GM23338 (cell line): ENCODE measurements around the gene TAF4. TPM values are rescaled to one million over a fixed set of nuclear protein-coding genes. Genes with fewer than 3 reads are reported as not detected.

Experiments used
- ATAC-seq: fragments of 200-7000 bp; cut with Tn5 transposase; 3 replicates; pipeline ENCODE4 v1.9.1; 2020
- DNase-seq: peaks from one replicate; pipeline ENCODE4 v3.0.0-alpha.2; 2015; ENCODE audit warnings: low spot score
- H2AFZ ChIP-seq: fragments of 200-600 bp; sonication (generic); 2 replicates; pipeline ENCODE4 v1.8.0; 2016; ENCODE audit warnings: antibody characterized with exemption, mild to moderate bottlenecking, moderate library complexity
- H3F3A ChIP-seq: fragments of 200-600 bp; sonication (generic); replicated peaks from 2 replicates; pipeline ENCODE4 v1.8.0; 2017; ENCODE audit warnings: antibody characterized with exemption, mixed run types, low read depth
- H3K27ac ChIP-seq: fragments of 200-600 bp; sonication (generic); 2 replicates; pipeline ENCODE4 v1.6.1; 2016; ENCODE audit warnings: low read depth
- H3K27me3 ChIP-seq: fragments of 200-600 bp; sonication (generic); 2 replicates; pipeline ENCODE4 v1.8.0; 2016; ENCODE audit warnings: mild to moderate bottlenecking, mixed run types, moderate library complexity; ENCODE audit not compliant: insufficient read depth
- H3K36me3 ChIP-seq: fragments of 200-600 bp; sonication (generic); 2 replicates; pipeline ENCODE4 v1.8.0; 2016; ENCODE audit warnings: mild to moderate bottlenecking; ENCODE audit not compliant: insufficient read depth
- H3K4me1 ChIP-seq: fragments of 200-600 bp; sonication (generic); 2 replicates; pipeline ENCODE4 v1.8.0; 2016; ENCODE audit warnings: mild to moderate bottlenecking, moderate library complexity; ENCODE audit not compliant: insufficient read depth
- H3K4me2 ChIP-seq: fragments of 200-600 bp; sonication (generic); 2 replicates; pipeline ENCODE4 v1.7.1; 2017; ENCODE audit warnings: mixed run types
- H3K4me3 ChIP-seq: fragments of 200-600 bp; sonication (generic); 2 replicates; pipeline ENCODE4 v1.6.1; 2016; ENCODE audit warnings: mixed run types
- H3K79me2 ChIP-seq: fragments of 200-600 bp; sonication (generic); replicated peaks from 2 replicates; pipeline ENCODE4 v1.8.0; 2017; ENCODE audit warnings: mild to moderate bottlenecking; ENCODE audit not compliant: insufficient read depth
- H3K9me2 ChIP-seq: fragments of 200-600 bp; sonication (generic); 2 replicates; pipeline ENCODE4 v1.8.0; 2017; ENCODE audit not compliant: insufficient read depth
- H4K20me1 ChIP-seq: fragments of 200-600 bp; sonication (generic); replicated peaks from 2 replicates; pipeline ENCODE4 v1.8.0; 2017; ENCODE audit warnings: mild to moderate bottlenecking; ENCODE audit not compliant: insufficient read depth
- H3K27ac Mint-ChIP-seq: 2 replicates; pipeline ENCODE4 v1.8.0; 2020; ENCODE audit warnings: inconsistent platforms, mild to moderate bottlenecking, moderate library complexity, mixed read lengths
- H3K27me3 Mint-ChIP-seq: 3 replicates; pipeline ENCODE4 v1.8.0; 2022; ENCODE audit warnings: low read depth, mild to moderate bottlenecking, moderate library complexity, mixed read lengths, inconsistent platforms; ENCODE audit not compliant: insufficient read depth, poor library complexity
- H3K36me3 Mint-ChIP-seq: 3 replicates; pipeline ENCODE4 v1.8.0; 2021; ENCODE audit warnings: low read depth, mild to moderate bottlenecking, inconsistent platforms, moderate library complexity, mixed read lengths
- H3K4me1 Mint-ChIP-seq: 3 replicates; pipeline ENCODE4 v1.8.0; 2020; ENCODE audit warnings: mild to moderate bottlenecking, inconsistent platforms, mixed read lengths
- H3K4me3 Mint-ChIP-seq: 3 replicates; pipeline ENCODE4 v1.8.0; 2021; ENCODE audit warnings: moderate library complexity, mild to moderate bottlenecking, inconsistent platforms, mixed read lengths
- H3K9me3 Mint-ChIP-seq: 3 replicates; pipeline ENCODE4 v1.8.0; 2020; ENCODE audit warnings: moderate library complexity, mild to moderate bottlenecking, inconsistent platforms, mixed read lengths
- CREB1 ChIP-seq: fragments of 250-450 bp; sonication (Bioruptor Pico); IDR thresholded peaks from 2 replicates; pipeline ENCODE4 v1.5.0; 2020; ENCODE audit warnings: low read depth, mild to moderate bottlenecking, moderate library complexity
- EZH2 ChIP-seq: fragments of 200-600 bp; sonication (generic); IDR thresholded peaks from one replicate; pipeline ENCODE4 v1.8.0; 2017; ENCODE audit warnings: antibody characterized with exemption, mild to moderate bottlenecking, low read depth; ENCODE audit not compliant: unreplicated experiment
- EZH2phosphoT487 ChIP-seq: fragments of 200-600 bp; sonication (generic); IDR thresholded peaks from one replicate; pipeline ENCODE4 v1.8.1; 2018; ENCODE audit warnings: antibody characterized with exemption; ENCODE audit not compliant: unreplicated experiment
- JUNB ChIP-seq: IDR thresholded peaks from one replicate; pipeline ENCODE4 v1.6.1; 2016; ENCODE audit warnings: antibody characterized with exemption; ENCODE audit not compliant: unreplicated experiment
- NANOG ChIP-seq: IDR thresholded peaks from 2 replicates; pipeline ENCODE4 v1.6.1; 2016; ENCODE audit warnings: antibody characterized with exemption, borderline replicate concordance
- POLR2AphosphoS5 ChIP-seq: IDR thresholded peaks from 2 replicates; pipeline ENCODE4 v1.6.1; 2016; ENCODE audit warnings: antibody characterized with exemption, low read depth
- STAT1 ChIP-seq: IDR thresholded peaks from one replicate; pipeline ENCODE4 v1.6.1; 2016; ENCODE audit warnings: antibody characterized with exemption; ENCODE audit not compliant: unreplicated experiment
- ZNF114 ChIP-seq: fragments of 250-450 bp; sonication (Bioruptor Pico); IDR thresholded peaks from 2 replicates; pipeline ENCODE4 v1.5.0; 2020; ENCODE audit warnings: mild to moderate bottlenecking, moderate library complexity
- ZNF331 ChIP-seq: fragments of 250-450 bp; sonication (Bioruptor Pico); IDR thresholded peaks from 2 replicates; pipeline ENCODE4 v1.5.0; 2020; ENCODE audit warnings: low read depth, mild to moderate bottlenecking, moderate library complexity
- polyA plus RNA-seq: library from polyadenylated mRNA; unstranded; fragments of >200 nt; fragmentation: Nextera tagmentation; extraction: Ambion mirVana; gene quantifications from 2 replicates; pipeline ENCODE4 v1.2.1, GENCODE V29; 2016
- total RNA-seq: library from RNA; depleted of rRNA; stranded (reverse); fragments of >200 nt; shearing (Covaris generic); gene quantifications from 2 replicates; pipeline ENCODE4 v1.2.3, GENCODE V29; 2014
- TF ChIP-seq, protein P1 (sequence below): IDR thresholded peaks from 2 replicates; pipeline ENCODE4 v1.6.1; 2016; ENCODE audit warnings: antibody characterized with exemption
- TF ChIP-seq, protein P2 (sequence below): IDR thresholded peaks from one replicate; pipeline ENCODE4 v1.6.1; 2018; ENCODE audit warnings: antibody characterized with exemption; ENCODE audit not compliant: unreplicated experiment
- TF ChIP-seq, protein P3 (sequence below), 2 experiments: fragments of 200-600 bp in 1 of 2; sonication (generic) in 1 of 2; conservative IDR thresholded peaks; 2 replicates each; pipeline versions ENCODE4 v1.5.1 to v1.6.1; 2016 to 2017; ENCODE audit warnings: antibody characterized with exemption in 2 of 2, low read depth in 2 of 2, mild to moderate bottlenecking in 2 of 2, moderate library complexity in 1 of 2
- TF ChIP-seq, protein P4 (sequence below): fragments of 250-450 bp; sonication (Bioruptor Pico); IDR thresholded peaks from 2 replicates; pipeline ENCODE4 v1.5.0; 2020; ENCODE audit warnings: mild to moderate bottlenecking, moderate library complexity

TAF4 gene
- total and polyA plus RNA-seq, 2 experiments from 2014 or later = 7.2 to 60.0 TPM

DNA sequence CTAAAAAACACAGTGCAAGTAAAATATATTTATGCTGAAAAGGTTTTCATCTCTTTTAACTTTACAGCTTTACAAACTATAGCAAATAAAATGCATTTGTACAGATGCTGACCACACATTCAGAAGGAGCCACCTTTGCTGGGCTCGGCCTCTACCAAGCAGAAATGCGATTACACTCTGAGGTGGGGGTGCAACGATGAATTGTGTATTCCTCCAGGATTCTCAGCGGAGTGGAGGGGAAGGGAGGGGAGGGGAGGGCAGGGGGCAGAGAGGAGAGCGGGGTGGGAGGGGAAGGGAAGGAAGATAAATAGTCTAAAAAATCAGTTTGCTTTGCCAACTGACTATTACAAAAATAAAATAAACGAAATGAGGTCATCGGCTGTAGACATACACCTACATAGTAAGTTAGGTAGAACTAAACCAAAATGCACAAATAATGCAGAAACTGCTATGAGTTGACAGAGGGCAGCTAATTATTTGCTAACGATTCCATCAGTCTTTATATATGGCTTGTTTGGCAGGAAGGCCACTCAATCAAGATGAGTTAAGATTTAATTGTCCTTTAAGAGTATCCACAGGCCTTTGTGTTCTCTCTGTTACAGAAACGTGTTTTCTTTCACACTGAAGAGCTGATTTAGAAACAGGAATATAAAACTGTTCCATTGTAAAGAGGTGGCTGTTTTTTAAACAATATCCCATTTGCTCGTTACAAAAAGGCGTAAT lies 90.1 kb downstream of the TAF4 start:
- Histone ChIP-seq H3K9me2 (no peaks in the 10 kb centered on the region), H2AFZ (no peak overlapping the region), H3K36me3 (no peaks in the 10 kb centered on the region), H3F3A (no peaks in the 10 kb centered on the region), H3K4me2 (no peak overlapping the region), H3K27me3 (no peaks in the 10 kb centered on the region), H3K79me2 (peaks cover 3% of the 10 kb centered on the region; the same call in 1 of the 2 replicates), H4K20me1 (peaks cover 4% of the 10 kb centered on the region; the same call in 1 of the 2 replicates), H3K4me3 (no peak overlapping the region), H3K4me1 (no peaks in the 10 kb centered on the region; the same call in 1 of the 2 replicates), H3K27ac (no peak overlapping the region)
- ATAC-seq (no peak), DNase-seq (no peak)
- H3K9me3 Mint-ChIP-seq = no peaks in the 10 kb centered on the region
- H3K27me3 Mint-ChIP-seq = peaks cover 7% of the 10 kb centered on the region
- H3K36me3 Mint-ChIP-seq = peaks cover 27% of the 10 kb centered on the region
- H3K4me1 Mint-ChIP-seq = peaks cover 11% of the 10 kb centered on the region
- no peak for TF ChIP-seq JUNB
- no peak for TF ChIP-seq EZH2
- TF ChIP-seq EZH2phosphoT487 = no peak
- TF ChIP-seq, protein P1, sequence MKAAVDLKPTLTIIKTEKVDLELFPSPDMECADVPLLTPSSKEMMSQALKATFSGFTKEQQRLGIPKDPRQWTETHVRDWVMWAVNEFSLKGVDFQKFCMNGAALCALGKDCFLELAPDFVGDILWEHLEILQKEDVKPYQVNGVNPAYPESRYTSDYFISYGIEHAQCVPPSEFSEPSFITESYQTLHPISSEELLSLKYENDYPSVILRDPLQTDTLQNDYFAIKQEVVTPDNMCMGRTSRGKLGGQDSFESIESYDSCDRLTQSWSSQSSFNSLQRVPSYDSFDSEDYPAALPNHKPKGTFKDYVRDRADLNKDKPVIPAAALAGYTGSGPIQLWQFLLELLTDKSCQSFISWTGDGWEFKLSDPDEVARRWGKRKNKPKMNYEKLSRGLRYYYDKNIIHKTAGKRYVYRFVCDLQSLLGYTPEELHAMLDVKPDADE = no peak
- no peak for TF ChIP-seq ZNF114
- no peak for TF ChIP-seq ZNF331 (CRISPR knock-in tag)
- TF ChIP-seq CREB1 = no peak
- TF ChIP-seq, protein P2, sequence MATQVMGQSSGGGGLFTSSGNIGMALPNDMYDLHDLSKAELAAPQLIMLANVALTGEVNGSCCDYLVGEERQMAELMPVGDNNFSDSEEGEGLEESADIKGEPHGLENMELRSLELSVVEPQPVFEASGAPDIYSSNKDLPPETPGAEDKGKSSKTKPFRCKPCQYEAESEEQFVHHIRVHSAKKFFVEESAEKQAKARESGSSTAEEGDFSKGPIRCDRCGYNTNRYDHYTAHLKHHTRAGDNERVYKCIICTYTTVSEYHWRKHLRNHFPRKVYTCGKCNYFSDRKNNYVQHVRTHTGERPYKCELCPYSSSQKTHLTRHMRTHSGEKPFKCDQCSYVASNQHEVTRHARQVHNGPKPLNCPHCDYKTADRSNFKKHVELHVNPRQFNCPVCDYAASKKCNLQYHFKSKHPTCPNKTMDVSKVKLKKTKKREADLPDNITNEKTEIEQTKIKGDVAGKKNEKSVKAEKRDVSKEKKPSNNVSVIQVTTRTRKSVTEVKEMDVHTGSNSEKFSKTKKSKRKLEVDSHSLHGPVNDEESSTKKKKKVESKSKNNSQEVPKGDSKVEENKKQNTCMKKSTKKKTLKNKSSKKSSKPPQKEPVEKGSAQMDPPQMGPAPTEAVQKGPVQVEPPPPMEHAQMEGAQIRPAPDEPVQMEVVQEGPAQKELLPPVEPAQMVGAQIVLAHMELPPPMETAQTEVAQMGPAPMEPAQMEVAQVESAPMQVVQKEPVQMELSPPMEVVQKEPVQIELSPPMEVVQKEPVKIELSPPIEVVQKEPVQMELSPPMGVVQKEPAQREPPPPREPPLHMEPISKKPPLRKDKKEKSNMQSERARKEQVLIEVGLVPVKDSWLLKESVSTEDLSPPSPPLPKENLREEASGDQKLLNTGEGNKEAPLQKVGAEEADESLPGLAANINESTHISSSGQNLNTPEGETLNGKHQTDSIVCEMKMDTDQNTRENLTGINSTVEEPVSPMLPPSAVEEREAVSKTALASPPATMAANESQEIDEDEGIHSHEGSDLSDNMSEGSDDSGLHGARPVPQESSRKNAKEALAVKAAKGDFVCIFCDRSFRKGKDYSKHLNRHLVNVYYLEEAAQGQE = no peak
- TF ChIP-seq NANOG = no peak
- no peak for TF ChIP-seq POLR2AphosphoS5
- TF ChIP-seq, protein P3, sequence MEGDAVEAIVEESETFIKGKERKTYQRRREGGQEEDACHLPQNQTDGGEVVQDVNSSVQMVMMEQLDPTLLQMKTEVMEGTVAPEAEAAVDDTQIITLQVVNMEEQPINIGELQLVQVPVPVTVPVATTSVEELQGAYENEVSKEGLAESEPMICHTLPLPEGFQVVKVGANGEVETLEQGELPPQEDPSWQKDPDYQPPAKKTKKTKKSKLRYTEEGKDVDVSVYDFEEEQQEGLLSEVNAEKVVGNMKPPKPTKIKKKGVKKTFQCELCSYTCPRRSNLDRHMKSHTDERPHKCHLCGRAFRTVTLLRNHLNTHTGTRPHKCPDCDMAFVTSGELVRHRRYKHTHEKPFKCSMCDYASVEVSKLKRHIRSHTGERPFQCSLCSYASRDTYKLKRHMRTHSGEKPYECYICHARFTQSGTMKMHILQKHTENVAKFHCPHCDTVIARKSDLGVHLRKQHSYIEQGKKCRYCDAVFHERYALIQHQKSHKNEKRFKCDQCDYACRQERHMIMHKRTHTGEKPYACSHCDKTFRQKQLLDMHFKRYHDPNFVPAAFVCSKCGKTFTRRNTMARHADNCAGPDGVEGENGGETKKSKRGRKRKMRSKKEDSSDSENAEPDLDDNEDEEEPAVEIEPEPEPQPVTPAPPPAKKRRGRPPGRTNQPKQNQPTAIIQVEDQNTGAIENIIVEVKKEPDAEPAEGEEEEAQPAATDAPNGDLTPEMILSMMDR (conservative IDR thresholded peaks at IDR 0.05; ENCODE audit: low read depth in 2 of 2) = no peak
- TF ChIP-seq, protein P4, sequence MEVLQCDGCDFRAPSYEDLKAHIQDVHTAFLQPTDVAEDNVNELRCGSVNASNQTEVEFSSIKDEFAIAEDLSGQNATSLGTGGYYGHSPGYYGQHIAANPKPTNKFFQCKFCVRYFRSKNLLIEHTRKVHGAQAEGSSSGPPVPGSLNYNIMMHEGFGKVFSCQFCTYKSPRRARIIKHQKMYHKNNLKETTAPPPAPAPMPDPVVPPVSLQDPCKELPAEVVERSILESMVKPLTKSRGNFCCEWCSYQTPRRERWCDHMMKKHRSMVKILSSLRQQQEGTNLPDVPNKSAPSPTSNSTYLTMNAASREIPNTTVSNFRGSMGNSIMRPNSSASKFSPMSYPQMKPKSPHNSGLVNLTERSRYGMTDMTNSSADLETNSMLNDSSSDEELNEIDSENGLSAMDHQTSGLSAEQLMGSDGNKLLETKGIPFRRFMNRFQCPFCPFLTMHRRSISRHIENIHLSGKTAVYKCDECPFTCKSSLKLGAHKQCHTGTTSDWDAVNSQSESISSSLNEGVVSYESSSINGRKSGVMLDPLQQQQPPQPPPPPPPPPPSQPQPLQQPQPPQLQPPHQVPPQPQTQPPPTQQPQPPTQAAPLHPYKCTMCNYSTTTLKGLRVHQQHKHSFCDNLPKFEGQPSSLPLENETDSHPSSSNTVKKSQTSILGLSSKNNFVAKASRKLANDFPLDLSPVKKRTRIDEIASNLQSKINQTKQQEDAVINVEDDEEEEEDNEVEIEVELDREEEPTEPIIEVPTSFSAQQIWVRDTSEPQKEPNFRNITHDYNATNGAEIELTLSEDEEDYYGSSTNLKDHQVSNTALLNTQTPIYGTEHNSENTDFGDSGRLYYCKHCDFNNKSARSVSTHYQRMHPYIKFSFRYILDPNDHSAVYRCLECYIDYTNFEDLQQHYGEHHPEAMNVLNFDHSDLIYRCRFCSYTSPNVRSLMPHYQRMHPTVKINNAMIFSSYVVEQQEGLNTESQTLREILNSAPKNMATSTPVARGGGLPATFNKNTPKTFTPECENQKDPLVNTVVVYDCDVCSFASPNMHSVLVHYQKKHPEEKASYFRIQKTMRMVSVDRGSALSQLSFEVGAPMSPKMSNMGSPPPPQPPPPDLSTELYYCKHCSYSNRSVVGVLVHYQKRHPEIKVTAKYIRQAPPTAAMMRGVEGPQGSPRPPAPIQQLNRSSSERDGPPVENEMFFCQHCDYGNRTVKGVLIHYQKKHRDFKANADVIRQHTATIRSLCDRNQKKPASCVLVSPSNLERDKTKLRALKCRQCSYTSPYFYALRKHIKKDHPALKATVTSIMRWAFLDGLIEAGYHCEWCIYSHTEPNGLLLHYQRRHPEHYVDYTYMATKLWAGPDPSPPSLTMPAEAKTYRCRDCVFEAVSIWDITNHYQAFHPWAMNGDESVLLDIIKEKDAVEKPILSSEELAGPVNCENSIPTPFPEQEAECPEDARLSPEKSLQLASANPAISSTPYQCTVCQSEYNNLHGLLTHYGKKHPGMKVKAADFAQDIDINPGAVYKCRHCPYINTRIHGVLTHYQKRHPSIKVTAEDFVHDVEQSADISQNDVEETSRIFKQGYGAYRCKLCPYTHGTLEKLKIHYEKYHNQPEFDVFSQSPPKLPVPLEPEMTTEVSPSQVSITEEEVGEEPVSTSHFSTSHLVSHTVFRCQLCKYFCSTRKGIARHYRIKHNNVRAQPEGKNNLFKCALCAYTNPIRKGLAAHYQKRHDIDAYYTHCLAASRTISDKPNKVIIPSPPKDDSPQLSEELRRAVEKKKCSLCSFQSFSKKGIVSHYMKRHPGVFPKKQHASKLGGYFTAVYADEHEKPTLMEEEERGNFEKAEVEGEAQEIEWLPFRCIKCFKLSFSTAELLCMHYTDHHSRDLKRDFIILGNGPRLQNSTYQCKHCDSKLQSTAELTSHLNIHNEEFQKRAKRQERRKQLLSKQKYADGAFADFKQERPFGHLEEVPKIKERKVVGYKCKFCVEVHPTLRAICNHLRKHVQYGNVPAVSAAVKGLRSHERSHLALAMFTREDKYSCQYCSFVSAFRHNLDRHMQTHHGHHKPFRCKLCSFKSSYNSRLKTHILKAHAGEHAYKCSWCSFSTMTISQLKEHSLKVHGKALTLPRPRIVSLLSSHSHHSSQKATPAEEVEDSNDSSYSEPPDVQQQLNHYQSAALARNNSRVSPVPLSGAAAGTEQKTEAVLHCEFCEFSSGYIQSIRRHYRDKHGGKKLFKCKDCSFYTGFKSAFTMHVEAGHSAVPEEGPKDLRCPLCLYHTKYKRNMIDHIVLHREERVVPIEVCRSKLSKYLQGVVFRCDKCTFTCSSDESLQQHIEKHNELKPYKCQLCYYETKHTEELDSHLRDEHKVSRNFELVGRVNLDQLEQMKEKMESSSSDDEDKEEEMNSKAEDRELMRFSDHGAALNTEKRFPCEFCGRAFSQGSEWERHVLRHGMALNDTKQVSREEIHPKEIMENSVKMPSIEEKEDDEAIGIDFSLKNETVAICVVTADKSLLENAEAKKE = no peak
- no peak for TF ChIP-seq STAT1
- H3K4me3 Mint-ChIP-seq = no peak overlapping the region
- 0 out of 2 replicates have a peak overlapping the region, but pooled peaks have one; percentile 62 for H3K27ac Mint-ChIP-seq
